ENCODE data around the gene TJP2. TPM values are rescaled to one million over a fixed set of nuclear protein-coding genes. Genes with fewer than 3 reads are reported as not detected.

The TJP2 gene
- total RNA-seq, 1 experiment from 2014 or later = 155 TPM

DNA sequence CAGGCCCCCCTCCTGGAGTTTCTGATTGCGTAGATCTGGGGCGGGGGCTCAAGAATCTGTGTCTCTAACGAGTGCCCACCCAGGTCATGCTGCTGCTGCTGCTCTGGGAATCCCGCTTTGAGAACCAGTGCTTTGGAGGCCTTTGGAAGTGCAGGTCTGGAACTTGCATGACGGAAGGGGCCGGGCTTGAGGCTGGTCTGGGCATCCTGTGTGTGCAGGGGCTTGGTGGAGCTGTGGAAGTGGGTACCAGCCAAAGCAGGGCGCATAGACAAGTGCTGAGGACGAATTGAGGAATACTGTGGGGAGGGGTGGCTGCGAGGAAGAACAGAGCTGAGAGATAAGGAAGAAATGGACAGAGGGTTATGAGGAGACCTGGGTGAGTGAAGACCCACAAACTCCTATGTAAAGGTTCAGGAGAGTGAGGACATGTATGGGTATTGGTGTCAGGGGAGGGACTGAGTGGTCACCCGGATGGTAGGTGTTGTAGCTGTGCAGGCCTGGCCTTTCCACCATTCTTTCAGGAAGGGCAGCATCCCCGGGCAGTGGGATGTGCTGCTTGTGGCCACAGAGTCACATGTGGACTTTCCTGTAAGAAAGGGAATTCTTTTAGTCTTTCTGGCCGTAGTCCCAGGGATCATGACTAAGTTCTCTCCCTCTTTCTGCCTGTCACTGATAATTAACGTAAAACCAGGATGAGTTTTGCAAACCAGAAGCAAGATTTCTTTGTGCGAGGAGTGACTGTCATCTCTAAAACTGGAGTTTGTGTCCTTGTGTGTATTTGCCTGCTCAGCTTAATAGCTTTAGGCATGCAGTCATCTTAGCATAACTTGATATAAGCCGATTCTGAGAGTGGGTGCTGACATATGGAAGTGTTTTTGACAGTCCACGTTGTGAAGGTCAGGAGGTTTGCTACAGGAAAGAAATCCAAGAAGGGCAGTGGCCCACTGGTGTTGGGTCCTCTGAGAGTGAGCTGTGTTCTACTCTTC, 43.3 kb upstream of the TJP2 start:
- peaks cover 11% of the 10 kb centered on the region for H3K36me3 Mint-ChIP-seq
- ATAC-seq (no peak), DNase-seq (ENCODE audit: low spot score) (no peak)
- ChIA-PET POLR2A (interaction anchor here (4.0 kb wide), 1 partner anchor 10 kb away, joined by 15 read pairs; no protein-coding TSS in a partner anchor), CTCF (interaction anchor here (0.6 to 1.5 kb wide), 2 partner anchors 28 to 63 kb away, joined by 3 to 4 read pairs; no protein-coding TSS in a partner anchor)
- TF ChIP-seq ZNF138 (CRISPR knock-in tag; conservative IDR thresholded peaks at IDR 0.05) (no peak), CREM (CRISPR knock-in tag; IDR thresholded peaks at IDR 0.05) (no peak), ZBTB21 (CRISPR knock-in tag; IDR thresholded peaks at IDR 0.05; ENCODE audit: borderline replicate concordance) (no peak), ZNF232 (CRISPR knock-in tag; IDR thresholded peaks at IDR 0.05) (no peak), IRF2 (CRISPR knock-in tag; IDR thresholded peaks at IDR 0.05; ENCODE audit: borderline replicate concordance, low read depth) (no peak), CBFB (CRISPR knock-in tag; IDR thresholded peaks at IDR 0.05; ENCODE audit: low read depth) (no peak), GRHL2 (CRISPR knock-in tag; IDR thresholded peaks at IDR 0.05; ENCODE audit: insufficient replicate concordance, severe bottlenecking) (no peak), SP1 (CRISPR knock-in tag; conservative IDR thresholded peaks at IDR 0.05) (no peak)
- TF ChIP-seq, protein P1, sequence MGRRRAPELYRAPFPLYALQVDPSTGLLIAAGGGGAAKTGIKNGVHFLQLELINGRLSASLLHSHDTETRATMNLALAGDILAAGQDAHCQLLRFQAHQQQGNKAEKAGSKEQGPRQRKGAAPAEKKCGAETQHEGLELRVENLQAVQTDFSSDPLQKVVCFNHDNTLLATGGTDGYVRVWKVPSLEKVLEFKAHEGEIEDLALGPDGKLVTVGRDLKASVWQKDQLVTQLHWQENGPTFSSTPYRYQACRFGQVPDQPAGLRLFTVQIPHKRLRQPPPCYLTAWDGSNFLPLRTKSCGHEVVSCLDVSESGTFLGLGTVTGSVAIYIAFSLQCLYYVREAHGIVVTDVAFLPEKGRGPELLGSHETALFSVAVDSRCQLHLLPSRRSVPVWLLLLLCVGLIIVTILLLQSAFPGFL (CRISPR knock-in tag; IDR thresholded peaks at IDR 0.05; ENCODE audit: borderline replicate concordance) = no peak
- TF ChIP-seq, protein P2, sequence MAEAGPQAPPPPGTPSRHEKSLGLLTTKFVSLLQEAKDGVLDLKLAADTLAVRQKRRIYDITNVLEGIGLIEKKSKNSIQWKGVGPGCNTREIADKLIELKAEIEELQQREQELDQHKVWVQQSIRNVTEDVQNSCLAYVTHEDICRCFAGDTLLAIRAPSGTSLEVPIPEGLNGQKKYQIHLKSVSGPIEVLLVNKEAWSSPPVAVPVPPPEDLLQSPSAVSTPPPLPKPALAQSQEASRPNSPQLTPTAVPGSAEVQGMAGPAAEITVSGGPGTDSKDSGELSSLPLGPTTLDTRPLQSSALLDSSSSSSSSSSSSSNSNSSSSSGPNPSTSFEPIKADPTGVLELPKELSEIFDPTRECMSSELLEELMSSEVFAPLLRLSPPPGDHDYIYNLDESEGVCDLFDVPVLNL (CRISPR knock-in tag; IDR thresholded peaks at IDR 0.05; ENCODE audit: borderline replicate concordance, low read depth) = no peak
- H3K4me3 Mint-ChIP-seq = peak overlapping the region; percentile 0; the same call in 1 of the 2 replicates
- H3K9me3 Mint-ChIP-seq = no peaks in the 10 kb centered on the region
- H3K4me1 Mint-ChIP-seq = peaks cover 52% of the 10 kb centered on the region
- peak overlapping the region; percentile 94 for H3K27ac Mint-ChIP-seq
- H3K27me3 Mint-ChIP-seq (ENCODE audit: low read depth) = no peaks in the 10 kb centered on the region

- Mint-ChIP-seq H3K9me3 (no peaks in the 10 kb centered on the region), H3K27ac (peak overlapping the region; percentile 67), H3K4me1 (peaks cover 60% of the 10 kb centered on the region), H3K36me3 (peaks cover 11% of the 10 kb centered on the region), H3K27me3 (ENCODE audit: low read depth) (no peaks in the 10 kb centered on the region), H3K4me3 (no peak overlapping the region)
- ChIA-PET CTCF (interaction anchor here (0.6 to 1.5 kb wide), 5 partner anchors 26 to 563 kb away, joined by 3 to 4 read pairs (median 3); no protein-coding TSS in a partner anchor), POLR2A (interaction anchor here (4.0 kb wide), 1 partner anchor 11 kb away, joined by 15 read pairs; no protein-coding TSS in a partner anchor)
- no peak for ATAC-seq
- no peak for DNase-seq (ENCODE audit: low spot score)
- TF ChIP-seq, protein P1 (CRISPR knock-in tag; IDR thresholded peaks at IDR 0.05; ENCODE audit: borderline replicate concordance) = no peak
- TF ChIP-seq, protein P3, sequence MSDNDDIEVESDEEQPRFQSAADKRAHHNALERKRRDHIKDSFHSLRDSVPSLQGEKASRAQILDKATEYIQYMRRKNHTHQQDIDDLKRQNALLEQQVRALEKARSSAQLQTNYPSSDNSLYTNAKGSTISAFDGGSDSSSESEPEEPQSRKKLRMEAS (CRISPR knock-in tag; IDR thresholded peaks at IDR 0.05) = no peak
- TF ChIP-seq ELF4 (CRISPR knock-in tag; IDR thresholded peaks at IDR 0.05; ENCODE audit: low read depth) (no peak), E2F1 (CRISPR knock-in tag; IDR thresholded peaks at IDR 0.05) (no peak), ZNF396 (CRISPR knock-in tag; IDR thresholded peaks at IDR 0.05; ENCODE audit: borderline replicate concordance) (no peak), SMAD3 (CRISPR knock-in tag; IDR thresholded peaks at IDR 0.05; ENCODE audit: borderline replicate concordance) (no peak), NFATC4 (CRISPR knock-in tag; IDR thresholded peaks at IDR 0.05) (no peak), TEAD1 (CRISPR knock-in tag; IDR thresholded peaks at IDR 0.05) (no peak), ZNF416 (CRISPR knock-in tag; IDR thresholded peaks at IDR 0.05) (no peak), ZNF317 (CRISPR knock-in tag; IDR thresholded peaks at IDR 0.05; ENCODE audit: borderline replicate concordance, low read depth) (no peak), ZNF423 (CRISPR knock-in tag; IDR thresholded peaks at IDR 0.05) (no peak), FOXJ3 (CRISPR knock-in tag; IDR thresholded peaks at IDR 0.05; ENCODE audit: borderline replicate concordance) (no peak), IRF2 (CRISPR knock-in tag; IDR thresholded peaks at IDR 0.05; ENCODE audit: borderline replicate concordance, low read depth) (no peak)
- TF ChIP-seq, protein P2 (CRISPR knock-in tag; IDR thresholded peaks at IDR 0.05; ENCODE audit: borderline replicate concordance, low read depth) = no peak
- TF ChIP-seq, protein P4, sequence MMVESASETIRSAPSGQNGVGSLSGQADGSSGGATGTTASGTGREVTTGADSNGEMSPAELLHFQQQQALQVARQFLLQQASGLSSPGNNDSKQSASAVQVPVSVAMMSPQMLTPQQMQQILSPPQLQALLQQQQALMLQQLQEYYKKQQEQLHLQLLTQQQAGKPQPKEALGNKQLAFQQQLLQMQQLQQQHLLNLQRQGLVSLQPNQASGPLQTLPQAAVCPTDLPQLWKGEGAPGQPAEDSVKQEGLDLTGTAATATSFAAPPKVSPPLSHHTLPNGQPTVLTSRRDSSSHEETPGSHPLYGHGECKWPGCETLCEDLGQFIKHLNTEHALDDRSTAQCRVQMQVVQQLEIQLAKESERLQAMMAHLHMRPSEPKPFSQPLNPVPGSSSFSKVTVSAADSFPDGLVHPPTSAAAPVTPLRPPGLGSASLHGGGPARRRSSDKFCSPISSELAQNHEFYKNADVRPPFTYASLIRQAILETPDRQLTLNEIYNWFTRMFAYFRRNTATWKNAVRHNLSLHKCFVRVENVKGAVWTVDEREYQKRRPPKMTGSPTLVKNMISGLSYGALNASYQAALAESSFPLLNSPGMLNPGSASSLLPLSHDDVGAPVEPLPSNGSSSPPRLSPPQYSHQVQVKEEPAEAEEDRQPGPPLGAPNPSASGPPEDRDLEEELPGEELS (CRISPR knock-in tag; IDR thresholded peaks at IDR 0.05) = no peak
These were observed 42.4 kb upstream of the TJP2 start for GRCh38 chr9:69131682-69132081.
